SU-DHL-6 (cell line): ENCODE measurements around the gene LRRC63.

Source experiments
- H2AFZ ChIP-seq: fragments of 200-600 bp; sonication (generic); 2 replicates; pipeline ENCODE4 v1.6.1; 2014; ENCODE audit warnings: low read depth, mild to moderate bottlenecking, moderate library complexity, mixed read lengths, antibody characterized with exemption, low read length; ENCODE audit not compliant: severe bottlenecking
- H3F3A ChIP-seq: fragments of 200-600 bp; shearing (Covaris generic); 2 replicates; pipeline ENCODE4 v1.6.0; 2016; ENCODE audit warnings: antibody characterized with exemption, mild to moderate bottlenecking; ENCODE audit not compliant: insufficient read depth
- H3K27ac ChIP-seq: fragments of 200-600 bp; sonication (generic); 2 replicates; pipeline ENCODE4 v1.5.1; 2016; ENCODE audit warnings: low read depth, mild to moderate bottlenecking, low read length, moderate library complexity, mixed read lengths
- H3K27me3 ChIP-seq: fragments of 200-600 bp; sonication (generic), shearing (Covaris generic); 2 replicates; pipeline ENCODE4 v1.6.0; 2014; ENCODE audit warnings: mild to moderate bottlenecking, low read length
- H3K36me3 ChIP-seq: fragments of 200-600 bp; sonication (generic); 2 replicates; pipeline ENCODE4 v1.6.1; 2014; ENCODE audit warnings: mild to moderate bottlenecking, low read length, mixed read lengths
- H3K4me2 ChIP-seq: fragments of 300-600, 200-600 bp; shearing (Covaris generic), sonication (generic); 2 replicates; pipeline ENCODE4 v1.6.0; 2014; ENCODE audit warnings: low read length, low read depth, mild to moderate bottlenecking; ENCODE audit not compliant: poor library complexity, severe bottlenecking
- H3K4me3 ChIP-seq: fragments of 200-600 bp; sonication (generic); 2 replicates; pipeline ENCODE4 v1.5.1; 2014; ENCODE audit warnings: antibody characterized with exemption, low read length, mild to moderate bottlenecking, mixed read lengths; ENCODE audit not compliant: insufficient read depth, poor library complexity, severe bottlenecking
- H3K79me2 ChIP-seq: fragments of 200-600 bp; sonication (generic); 2 replicates; pipeline ENCODE4 v1.6.1; 2014; ENCODE audit warnings: mild to moderate bottlenecking, low read length, moderate library complexity; ENCODE audit not compliant: insufficient read depth
- H3K9ac ChIP-seq: fragments of 200-600 bp; sonication (generic); 2 replicates; pipeline ENCODE4 v1.7.0; 2014; ENCODE audit warnings: mild to moderate bottlenecking, low read length
- H3K9me2 ChIP-seq: fragments of 200-600 bp; sonication (generic); replicated peaks from 2 replicates; pipeline ENCODE4 v1.6.1; 2014; ENCODE audit warnings: low read length; ENCODE audit not compliant: insufficient read depth
- H3K9me3 ChIP-seq: fragments of 200-600 bp; sonication (generic); 2 replicates; pipeline ENCODE4 v1.6.1; 2014; ENCODE audit warnings: low read length, mixed read lengths; ENCODE audit not compliant: insufficient read depth
- H4K20me1 ChIP-seq: fragments of 200-600 bp; sonication (generic); 2 replicates; pipeline ENCODE4 v1.6.1; 2014; ENCODE audit warnings: low read depth, mild to moderate bottlenecking, antibody characterized with exemption, low read length, moderate library complexity, mixed read lengths
- EZH2phosphoT487 ChIP-seq: fragments of 200-600 bp; sonication (generic), shearing (Covaris generic); conservative IDR thresholded peaks from 2 replicates; pipeline ENCODE4 v1.6.1; 2018; ENCODE audit warnings: mild to moderate bottlenecking, antibody characterized with exemption, low read length, moderate library complexity, mixed read lengths
- TF ChIP-seq, protein P1 (sequence below): fragments of 200-600 bp; sonication (generic); IDR thresholded peaks from one replicate; pipeline ENCODE4 v1.5.1; 2017; ENCODE audit warnings: antibody characterized with exemption, mild to moderate bottlenecking, low read length, moderate library complexity; ENCODE audit not compliant: insufficient read depth, poor library complexity, severe bottlenecking

LRRC63 gene

DNA sequence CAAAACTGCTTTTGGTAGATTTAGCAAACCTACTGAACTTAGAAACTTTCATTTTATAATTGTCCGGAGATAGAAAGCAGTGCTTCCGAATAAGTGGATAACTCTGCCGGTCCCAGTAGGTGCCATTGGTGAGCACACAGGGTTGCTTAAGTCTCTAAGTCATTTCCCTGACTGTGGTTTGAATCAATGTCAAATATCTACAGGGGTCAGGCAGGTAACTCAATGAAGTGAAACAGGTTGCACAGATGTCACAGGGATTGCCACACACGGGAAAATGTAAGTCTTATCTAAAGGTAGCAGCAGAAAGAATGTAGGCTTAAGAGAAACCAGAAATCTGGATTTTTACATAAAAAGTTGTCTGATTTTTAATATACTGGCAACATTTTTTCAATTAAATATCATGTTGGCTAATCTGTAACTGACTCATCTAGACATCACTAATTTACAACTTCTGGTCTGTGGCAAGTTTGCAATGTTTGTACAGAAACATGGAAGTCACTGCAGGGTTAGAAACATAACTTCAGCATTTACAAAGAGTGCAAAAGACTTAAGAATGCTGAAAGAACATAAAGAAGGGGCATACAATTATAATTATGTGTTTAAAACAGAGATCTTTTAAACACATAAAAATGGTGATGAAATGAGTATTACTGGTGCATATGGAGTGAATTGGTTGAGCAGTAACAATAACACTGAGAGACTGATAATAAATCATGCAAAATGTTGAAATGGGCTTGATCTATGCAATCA is 14.3 kb upstream of the LRRC63 start:
- H3K79me2 ChIP-seq: no peaks in the 10 kb centered on the region
- no peaks in the 10 kb centered on the region for H3K9me2 ChIP-seq
- H3K27ac ChIP-seq: no peak overlapping the region
- H3K9ac ChIP-seq: no peak overlapping the region
- H3K9me3 ChIP-seq: no peaks in the 10 kb centered on the region
- no peak overlapping the region for H3K4me2 ChIP-seq
- H2AFZ ChIP-seq: no peak overlapping the region
- H4K20me1 ChIP-seq: no peaks in the 10 kb centered on the region
- TF ChIP-seq EZH2phosphoT487: no peak
- TF ChIP-seq, protein P1, sequence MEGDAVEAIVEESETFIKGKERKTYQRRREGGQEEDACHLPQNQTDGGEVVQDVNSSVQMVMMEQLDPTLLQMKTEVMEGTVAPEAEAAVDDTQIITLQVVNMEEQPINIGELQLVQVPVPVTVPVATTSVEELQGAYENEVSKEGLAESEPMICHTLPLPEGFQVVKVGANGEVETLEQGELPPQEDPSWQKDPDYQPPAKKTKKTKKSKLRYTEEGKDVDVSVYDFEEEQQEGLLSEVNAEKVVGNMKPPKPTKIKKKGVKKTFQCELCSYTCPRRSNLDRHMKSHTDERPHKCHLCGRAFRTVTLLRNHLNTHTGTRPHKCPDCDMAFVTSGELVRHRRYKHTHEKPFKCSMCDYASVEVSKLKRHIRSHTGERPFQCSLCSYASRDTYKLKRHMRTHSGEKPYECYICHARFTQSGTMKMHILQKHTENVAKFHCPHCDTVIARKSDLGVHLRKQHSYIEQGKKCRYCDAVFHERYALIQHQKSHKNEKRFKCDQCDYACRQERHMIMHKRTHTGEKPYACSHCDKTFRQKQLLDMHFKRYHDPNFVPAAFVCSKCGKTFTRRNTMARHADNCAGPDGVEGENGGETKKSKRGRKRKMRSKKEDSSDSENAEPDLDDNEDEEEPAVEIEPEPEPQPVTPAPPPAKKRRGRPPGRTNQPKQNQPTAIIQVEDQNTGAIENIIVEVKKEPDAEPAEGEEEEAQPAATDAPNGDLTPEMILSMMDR: no peak
- no peaks in the 10 kb centered on the region for H3K36me3 ChIP-seq
- H3K4me3 ChIP-seq: no peak overlapping the region
- no peaks in the 10 kb centered on the region for H3F3A ChIP-seq
- H3K27me3 ChIP-seq: no peaks in the 10 kb centered on the region

- no peaks in the 10 kb centered on the region for H3K27me3 ChIP-seq
- no peaks in the 10 kb centered on the region for H3K79me2 ChIP-seq
- no peak overlapping the region for H3K27ac ChIP-seq
- H3K4me3 ChIP-seq: no peak overlapping the region
- no peak overlapping the region for H2AFZ ChIP-seq
- H3K9me3 ChIP-seq: no peaks in the 10 kb centered on the region
- H3K9ac ChIP-seq: no peak overlapping the region
- no peak overlapping the region for H3K4me2 ChIP-seq
- H4K20me1 ChIP-seq: no peaks in the 10 kb centered on the region
- no peaks in the 10 kb centered on the region for H3K9me2 ChIP-seq
- H3F3A ChIP-seq: no peaks in the 10 kb centered on the region
- TF ChIP-seq, protein P1: no peak
- no peak for TF ChIP-seq EZH2phosphoT487
- no peaks in the 10 kb centered on the region for H3K36me3 ChIP-seq
These were observed 13.0 kb upstream of the LRRC63 start for GRCh38 chr13:46198696-46199193.

- Histone ChIP-seq H3K36me3 (no peaks in the 10 kb centered on the region), H3K9me2 (no peaks in the 10 kb centered on the region), H4K20me1 (no peaks in the 10 kb centered on the region), H3K79me2 (no peaks in the 10 kb centered on the region), H3K9ac (no peak overlapping the region), H3K27me3 (no peaks in the 10 kb centered on the region), H3K4me2 (no peak overlapping the region), H3K27ac (no peak overlapping the region), H2AFZ (no peak overlapping the region), H3K9me3 (no peaks in the 10 kb centered on the region), H3K4me3 (no peak overlapping the region), H3F3A (no peaks in the 10 kb centered on the region)
- TF ChIP-seq, protein P1: no peak
- TF ChIP-seq EZH2phosphoT487: no peak
These were observed 9.4 kb upstream of the LRRC63 start for GRCh38 chr13:46202188-46202795.
